Stimulated activated CD8-positive, alpha-beta memory T cell treated with anti-CD3 and anti-CD28 coated beads, Interleukin-2, amount 100 ng/mL, for 1 hour (primary cell): ENCODE results near the gene MAP1B.

ENCODE experiments used
- DNase-seq, 2 donors: peaks; one replicate each; pipeline ENCODE4 v3.0.0-alpha.2; 2020; ENCODE audit warnings: low read depth in 2 of 2

Gene MAP1B

DNA sequence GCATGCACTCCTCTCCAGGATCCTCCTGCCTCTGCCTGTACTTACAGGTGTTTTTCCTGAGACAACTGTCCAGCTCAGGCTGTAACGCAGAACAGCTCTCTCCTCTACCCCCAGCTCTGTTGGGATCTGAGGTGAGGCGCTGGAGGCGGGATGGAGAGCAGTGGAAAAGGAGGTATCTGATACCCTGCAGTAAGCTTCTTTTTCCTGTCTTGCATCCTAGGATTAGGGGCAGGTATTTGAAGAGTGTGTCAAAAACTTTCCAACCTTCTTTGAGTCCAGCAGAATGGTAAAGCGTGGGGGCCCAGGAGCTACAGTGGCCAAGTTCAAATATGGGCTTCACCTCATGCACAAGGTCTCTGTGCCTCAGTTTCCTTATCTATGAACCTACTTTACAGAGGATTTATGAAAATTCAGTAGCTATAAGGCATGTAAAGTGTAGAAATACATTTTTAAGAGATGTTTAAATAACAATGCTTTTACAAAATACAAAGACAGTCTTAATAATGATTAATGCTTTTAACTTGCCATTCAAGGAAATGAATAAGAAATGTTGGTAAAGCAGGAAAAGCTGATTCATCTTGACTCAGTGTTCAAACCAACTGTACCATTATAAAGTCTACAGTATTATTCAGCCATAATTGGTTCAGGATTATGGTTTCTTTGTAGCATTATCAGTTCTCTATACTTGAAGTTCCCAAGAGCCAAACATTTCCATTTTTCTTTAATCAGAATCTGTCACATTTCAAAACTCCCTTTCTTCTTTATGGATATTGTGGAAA is 26.1 kb downstream of the MAP1B start:
- no peak for DNase-seq

- DNase-seq = no peak
Measured at GRCh38 chr5:72134226-72134899, 27.1 kb downstream of the MAP1B start.

- DNase-seq = no peak
Measured at GRCh38 chr5:72137826-72138409, 30.6 kb downstream of the MAP1B start.

GRCh38 chr5:72138943-72139521 is 31.8 kb downstream of the MAP1B start:
- no peak for DNase-seq

DNA sequence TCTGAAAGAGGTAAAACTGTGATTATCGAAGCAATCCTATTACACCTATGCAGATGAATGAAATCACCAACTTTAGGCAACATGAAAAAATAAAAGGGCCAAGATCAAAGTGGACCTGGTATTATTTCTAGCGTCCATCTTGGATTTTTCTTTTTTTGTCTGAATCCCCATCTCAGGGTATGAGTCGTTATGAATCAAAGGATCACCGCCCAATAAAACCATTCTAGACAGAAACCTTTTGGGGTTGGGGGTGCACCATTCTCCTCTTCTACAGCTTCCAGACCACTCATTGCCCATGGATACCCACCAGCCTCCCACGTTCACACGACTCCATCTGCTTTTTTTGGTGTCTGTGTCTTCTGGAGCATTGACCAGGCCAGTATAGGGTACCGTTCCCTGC is 33.4 kb downstream of the MAP1B start:
- no peak for DNase-seq

GRCh38 chr5:72141440-72142355 is 34.4 kb downstream of the MAP1B start:
- DNase-seq = no peak

GRCh38 chr5:72144762-72145161 is 37.5 kb downstream of the MAP1B start:
- no peak for DNase-seq

GRCh38 chr5:72145348-72145747 is 38.1 kb downstream of the MAP1B start:
- no peak for DNase-seq

GRCh38 chr5:72146056-72146455 is 38.8 kb downstream of the MAP1B start:
- DNase-seq = no peak

DNA sequence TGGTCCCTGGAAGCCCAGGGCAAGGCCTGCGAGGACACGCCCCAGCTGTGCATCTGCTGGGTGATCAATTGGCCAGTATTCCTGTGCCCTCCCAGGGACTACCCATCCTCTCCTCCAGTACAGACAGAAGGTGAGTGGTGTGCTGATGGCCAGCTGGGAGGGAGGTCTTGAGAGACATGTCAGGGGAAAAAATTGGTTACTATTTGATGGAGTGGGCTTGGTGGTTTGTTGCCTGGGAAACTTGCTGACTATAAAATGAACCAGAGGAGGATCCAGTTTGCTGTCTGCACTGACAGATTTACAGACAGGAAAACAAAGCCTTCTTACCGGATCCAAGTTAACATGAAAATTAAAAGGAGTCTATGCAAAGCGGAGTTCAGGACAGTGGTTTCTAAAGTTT is 40.3 kb downstream of the MAP1B start:
- DNase-seq = no peak

GRCh38 chr5:72149742-72150141 is 42.5 kb downstream of the MAP1B start:
- DNase-seq = no peak

DNA sequence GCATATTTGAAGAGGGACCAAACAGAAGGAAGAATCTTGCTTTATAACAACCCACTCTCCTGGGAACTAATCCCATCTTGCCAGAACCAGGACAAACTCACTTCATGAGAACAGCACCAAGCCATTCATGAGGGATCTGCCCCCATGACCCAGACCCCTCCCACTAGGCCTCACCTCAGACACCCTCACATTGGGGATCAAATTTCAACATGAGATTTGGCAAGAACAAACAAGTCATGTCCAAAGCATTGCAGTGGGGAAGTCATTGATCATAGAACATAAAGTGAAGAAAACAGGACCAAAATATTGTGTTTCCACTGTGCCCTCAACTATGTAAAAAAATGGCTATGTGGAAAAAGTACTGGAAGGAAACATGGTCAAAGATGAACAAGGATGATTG is 43.9 kb downstream of the MAP1B start:
- DNase-seq = no peak

GRCh38 chr5:72151646-72152045 is 44.4 kb downstream of the MAP1B start:
- no peak for DNase-seq

GRCh38 chr5:72152545-72152944 is 45.3 kb downstream of the MAP1B start:
- DNase-seq = no peak

DNA sequence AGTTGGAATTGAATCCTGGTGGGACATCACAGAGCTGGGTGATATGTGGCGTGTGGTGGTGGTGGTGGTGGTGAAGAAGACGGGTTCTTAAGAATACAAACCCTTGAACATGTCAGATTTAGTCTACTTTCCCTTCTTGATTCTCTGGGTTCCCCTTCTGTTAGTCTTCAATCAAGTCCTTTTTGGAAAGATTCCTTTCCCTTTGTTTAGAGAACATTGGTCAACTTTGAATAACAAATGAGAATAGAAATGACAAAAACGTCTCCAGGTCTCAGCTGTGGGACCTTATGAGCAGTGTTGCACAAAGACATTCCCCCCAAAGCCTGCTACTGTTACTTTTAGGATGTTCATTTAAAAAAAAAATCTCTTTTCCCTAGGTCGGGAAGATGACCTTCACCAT is 46.3 kb downstream of the MAP1B start:
- DNase-seq = no peak

GRCh38 chr5:72154076-72154756 is 46.9 kb downstream of the MAP1B start:
- DNase-seq = no peak

DNA sequence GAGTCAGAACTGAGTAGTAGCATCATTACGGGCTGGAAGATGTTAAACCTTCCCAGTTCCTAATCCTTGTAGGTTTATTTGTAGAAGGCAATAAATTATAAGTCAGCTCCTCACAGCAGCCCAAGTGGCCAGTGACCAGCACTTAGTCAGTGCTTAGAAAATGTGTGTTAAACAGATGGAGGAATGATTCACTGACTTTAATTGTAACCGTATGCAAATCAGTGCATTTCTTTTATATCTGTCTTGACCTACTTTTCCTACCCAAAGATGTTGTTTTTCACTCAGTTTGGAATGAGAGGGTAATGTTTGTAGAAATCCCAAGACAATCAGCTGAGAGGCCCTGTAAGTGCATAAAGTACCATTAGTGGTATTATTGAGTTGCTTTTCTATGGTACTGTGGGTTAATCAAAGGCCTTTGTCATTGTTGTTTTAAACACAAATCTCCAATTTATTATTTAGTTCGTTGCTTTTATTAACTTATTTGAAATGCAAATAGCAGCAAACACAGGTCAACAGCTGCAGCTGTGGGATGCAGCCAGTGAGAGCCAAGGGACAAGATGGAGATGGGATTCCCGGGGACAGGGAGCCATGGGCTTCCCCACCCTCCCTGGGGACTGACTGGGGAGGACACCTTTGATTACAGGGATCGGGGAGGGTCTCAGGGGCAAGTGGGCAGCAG is 49.8 kb downstream of the MAP1B start:
- DNase-seq = no peak

DNA sequence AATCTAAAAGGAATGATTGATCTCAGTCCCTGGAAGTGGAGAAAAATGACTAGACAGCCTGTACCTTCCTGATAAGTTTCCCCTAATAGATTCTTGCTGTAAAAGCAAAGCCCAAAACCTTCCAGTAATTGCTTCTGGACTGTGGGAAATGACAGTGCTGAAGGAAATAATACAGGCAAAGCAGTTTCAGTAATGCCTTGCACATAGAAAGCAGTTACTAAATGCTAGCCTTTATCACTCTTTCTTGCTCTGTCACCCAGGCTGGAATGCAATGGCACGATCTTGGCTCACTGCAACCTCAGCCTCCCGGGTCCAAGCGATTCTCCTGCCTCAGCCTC is 50.3 kb downstream of the MAP1B start:
- no peak for DNase-seq

GRCh38 chr5:72159501-72159911 is 52.2 kb downstream of the MAP1B start:
- no peak for DNase-seq

- no peak for DNase-seq
Measured at GRCh38 chr5:72160329-72160728, 53.1 kb downstream of the MAP1B start.

GRCh38 chr5:72160959-72161358 is 53.7 kb downstream of the MAP1B start:
- no peak for DNase-seq
